Cerebellar cortex (tissue), 1 donor: ENCODE results near the gene SLC7A6OS.
A peak's percentile ranks its signal among the peaks of the same experiment; 100 is the strongest.

Source experiments
- DNase-seq: peaks from one replicate; pipeline ENCODE4 v3.0.0-alpha.2; 2015; ENCODE audit warnings: low spot score

SLC7A6OS gene

DNA sequence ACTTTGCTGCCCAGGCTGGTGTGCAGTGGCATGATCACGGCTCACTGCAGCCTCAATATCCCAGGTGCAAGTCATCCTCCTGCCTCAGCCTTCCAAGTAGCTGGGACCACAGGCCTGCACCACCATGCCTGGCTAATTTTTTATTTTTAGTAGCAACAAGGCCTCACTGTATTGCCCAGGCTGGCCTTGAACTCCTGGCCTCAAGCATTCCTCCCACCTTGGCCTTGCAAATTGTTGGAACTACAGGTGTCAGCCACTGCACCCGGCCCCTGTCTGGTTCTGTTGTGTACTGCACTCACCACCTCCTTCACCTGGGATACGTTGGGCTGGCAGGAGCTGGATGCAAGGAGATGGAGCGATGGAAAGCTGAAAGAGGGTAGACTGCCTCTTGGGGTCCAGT, 57.0 kb downstream of the SLC7A6OS start:
- no peak for DNase-seq

- no peak for DNase-seq
Measured at GRCh38 chr16:68252383-68252782, 58.4 kb downstream of the SLC7A6OS start.

DNA sequence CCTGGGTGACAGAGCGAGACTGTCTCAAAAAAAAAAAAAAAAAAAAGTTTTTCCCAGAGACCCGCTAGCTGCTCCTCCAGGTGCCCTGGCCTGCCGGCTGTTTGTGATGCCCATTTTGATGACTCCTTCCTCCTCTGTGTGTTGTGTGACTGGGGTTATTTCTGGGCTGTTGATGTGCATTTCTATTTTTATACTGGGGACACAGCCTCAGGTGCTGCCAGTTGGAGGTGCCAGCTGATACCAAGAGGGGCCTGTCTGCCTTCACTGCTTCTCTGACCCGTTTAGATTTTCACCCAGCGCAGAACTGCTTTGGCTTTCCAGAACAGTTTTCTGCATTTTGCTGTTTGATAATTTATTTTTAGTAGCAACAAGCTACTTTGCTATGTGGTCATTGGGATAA, 58.9 kb downstream of the SLC7A6OS start:
- peak; percentile 92 for DNase-seq

GRCh38 chr16:68250951-68251350, 59.8 kb downstream of the SLC7A6OS start:
- DNase-seq = no peak

GRCh38 chr16:68249371-68249770, 61.4 kb downstream of the SLC7A6OS start:
- DNase-seq = no peak
